NCI-H510A (cell line): Measurements from ENCODE around the gene SEPTIN10.

ENCODE experiments used
- DNase-seq: peaks from one replicate; lab custom pipeline; 2025; lab: John Stamatoyannopoulos, UW

The SEPTIN10 gene

GRCh38 chr2:109497911-109498870 is 115.6 kb downstream of the SEPTIN10 start:
- peak; percentile 12 for DNase-seq

GRCh38 chr2:109497463-109497862 is 116.3 kb downstream of the SEPTIN10 start:
- DNase-seq = peak; percentile 11

GRCh38 chr2:109494351-109494750 is 119.4 kb downstream of the SEPTIN10 start:
- DNase-seq = no peak

- DNase-seq = no peak
Measured at GRCh38 chr2:109493176-109493935, 120.4 kb downstream of the SEPTIN10 start.
